ENCODE data around the gene MUC4. TPM values are rescaled to one million over a fixed set of nuclear protein-coding genes. Genes with fewer than 3 reads are reported as not detected.
"Not testable (repeated sequence)": the region's sequence is repeated elsewhere in the genome, so short reads cannot be mapped to it uniquely, and the experiment has no call there.

Gene MUC4
- total RNA-seq, 1 donor from 2014 or later: 1.7 TPM

- no peak for DNase-seq (ENCODE audit: low spot score)
Measured at GRCh38 chr3:195717416-195717815, 94.3 kb downstream of the MUC4 start.

DNA sequence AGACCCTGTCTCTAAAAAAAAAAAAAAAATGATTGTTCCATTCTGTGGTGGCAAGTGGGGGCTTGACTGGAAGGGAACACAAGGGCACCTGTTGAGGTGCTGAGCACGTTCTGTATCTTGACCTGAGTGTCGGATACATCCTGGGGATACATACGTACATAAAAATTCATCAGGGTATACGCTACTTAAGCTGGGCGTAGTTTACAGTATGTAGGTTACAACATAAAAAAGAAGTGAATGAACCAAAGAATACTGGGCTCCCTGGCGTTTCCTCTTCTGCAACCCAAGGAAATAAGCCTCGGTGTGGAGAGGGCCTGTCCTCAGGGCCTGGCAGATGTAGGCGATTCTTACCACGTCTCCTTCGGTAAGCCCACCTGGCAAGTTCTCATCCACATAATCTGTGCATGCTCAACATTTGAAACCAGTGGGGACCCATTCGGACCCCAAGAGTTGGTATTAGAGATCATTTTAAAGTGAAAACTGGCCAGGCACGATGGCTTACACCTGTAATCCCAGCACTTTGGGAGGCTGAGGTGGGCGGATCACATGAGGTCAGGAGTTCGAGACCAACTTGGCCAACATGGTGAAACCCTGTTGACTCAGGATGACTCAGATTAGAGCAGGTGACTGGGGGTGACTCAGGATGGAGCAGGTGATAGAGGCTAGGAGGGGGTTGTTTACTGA lies 96.0 kb downstream of the MUC4 start:
- DNase-seq (ENCODE audit: low spot score): no peak

DNA sequence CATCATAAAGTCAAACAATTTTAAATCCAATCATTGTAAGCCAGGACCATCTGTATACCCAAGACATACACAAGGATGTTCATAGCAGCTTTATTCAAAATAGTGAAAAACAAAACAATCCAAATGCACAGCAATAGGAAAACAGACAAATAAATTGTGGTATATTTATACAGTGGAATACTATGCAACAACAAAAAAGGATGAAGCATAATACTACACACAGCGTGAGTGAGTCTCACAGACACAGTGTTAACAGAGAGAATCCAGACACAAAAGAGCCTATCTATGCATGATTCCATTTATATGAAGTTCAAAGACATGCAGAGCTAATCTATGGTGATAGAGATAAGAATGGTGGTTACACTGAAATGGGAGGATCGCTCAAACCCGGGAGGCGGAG lies 96.6 kb downstream of the MUC4 start:
- no peak for DNase-seq (ENCODE audit: low spot score)

GRCh38 chr3:195714380-195715011 lies 97.2 kb downstream of the MUC4 start:
- no peak for DNase-seq (ENCODE audit: low spot score)

DNA sequence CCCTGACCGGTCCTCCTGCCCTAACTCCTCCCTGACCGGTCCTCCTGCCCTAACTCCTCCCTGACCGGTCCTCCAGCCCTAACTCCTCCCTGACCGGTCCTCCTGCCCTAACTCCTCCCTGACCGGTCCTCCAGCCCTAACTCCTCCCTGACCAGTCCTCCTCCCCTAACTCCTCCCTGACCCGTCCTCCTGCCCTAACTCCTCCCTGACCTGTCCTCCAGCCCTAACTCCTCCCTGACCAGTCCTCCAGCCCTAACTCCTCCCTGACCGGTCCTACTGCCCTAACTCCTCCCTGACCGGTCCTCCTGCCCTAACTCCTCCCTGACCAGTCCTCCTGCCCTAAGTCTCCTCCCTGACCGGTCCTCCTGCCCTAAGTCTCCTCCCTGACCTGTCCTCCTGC lies 98.6 kb downstream of the MUC4 start:
- DNase-seq (ENCODE audit: low spot score): not testable (repeated sequence)

DNA sequence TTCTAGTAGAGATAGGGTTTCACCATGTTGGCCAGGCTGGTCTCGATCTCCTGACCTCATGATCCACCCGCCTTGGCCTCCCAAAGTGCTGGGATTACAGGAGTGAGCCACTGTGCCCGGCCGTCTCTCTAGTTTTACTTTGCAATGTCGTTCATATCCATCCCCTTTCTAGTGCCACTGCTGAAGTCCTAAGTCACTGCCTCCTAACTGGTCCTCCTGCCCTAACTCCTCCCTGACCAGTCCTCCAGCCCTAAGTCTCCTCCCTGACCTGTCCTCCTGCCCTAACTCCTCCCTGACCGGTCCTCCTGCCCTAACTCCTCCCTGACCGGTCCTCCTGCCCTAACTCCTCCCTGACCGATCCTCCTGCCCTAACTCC lies 99.2 kb downstream of the MUC4 start:
- DNase-seq (ENCODE audit: low spot score): not testable (repeated sequence)

GRCh38 chr3:195711813-195712534 lies 99.8 kb downstream of the MUC4 start:
- no peak for DNase-seq (ENCODE audit: low spot score)

GRCh38 chr3:195711091-195711812 lies 100.5 kb downstream of the MUC4 start:
- not testable (repeated sequence) for DNase-seq (ENCODE audit: low spot score)

GRCh38 chr3:195710126-195710905 lies 101.4 kb downstream of the MUC4 start:
- DNase-seq (ENCODE audit: low spot score): not testable (repeated sequence)

DNA sequence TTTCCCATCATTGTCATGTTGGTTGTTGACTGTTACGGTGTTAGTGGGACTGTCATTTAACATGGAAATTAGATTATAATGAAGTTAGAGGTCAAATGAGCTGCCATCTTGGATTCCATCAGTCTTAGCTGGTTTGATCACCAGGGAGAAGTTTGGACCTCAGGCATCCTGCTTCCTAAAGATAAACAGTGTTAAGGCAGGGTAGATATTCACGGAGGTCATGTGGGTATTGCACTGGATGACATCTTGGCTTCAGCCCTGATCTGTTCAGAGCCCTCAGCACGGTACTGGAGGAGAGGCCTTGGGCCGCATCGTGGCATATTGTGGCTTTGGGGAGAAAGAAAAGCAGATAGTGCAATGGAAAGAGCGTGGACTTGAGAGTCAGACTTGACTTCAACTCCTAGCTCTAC lies 102.0 kb downstream of the MUC4 start:
- no peak for DNase-seq (ENCODE audit: low spot score)

GRCh38 chr3:195708626-195709481 lies 102.9 kb downstream of the MUC4 start:
- DNase-seq (ENCODE audit: low spot score): no peak

GRCh38 chr3:195708061-195708460 lies 103.7 kb downstream of the MUC4 start:
- DNase-seq (ENCODE audit: low spot score): no peak

- DNase-seq (ENCODE audit: low spot score): no peak
Measured at GRCh38 chr3:195705081-195705991, 106.4 kb downstream of the MUC4 start.

GRCh38 chr3:195704433-195704999 lies 107.2 kb downstream of the MUC4 start:
- DNase-seq (ENCODE audit: low spot score): no peak

DNA sequence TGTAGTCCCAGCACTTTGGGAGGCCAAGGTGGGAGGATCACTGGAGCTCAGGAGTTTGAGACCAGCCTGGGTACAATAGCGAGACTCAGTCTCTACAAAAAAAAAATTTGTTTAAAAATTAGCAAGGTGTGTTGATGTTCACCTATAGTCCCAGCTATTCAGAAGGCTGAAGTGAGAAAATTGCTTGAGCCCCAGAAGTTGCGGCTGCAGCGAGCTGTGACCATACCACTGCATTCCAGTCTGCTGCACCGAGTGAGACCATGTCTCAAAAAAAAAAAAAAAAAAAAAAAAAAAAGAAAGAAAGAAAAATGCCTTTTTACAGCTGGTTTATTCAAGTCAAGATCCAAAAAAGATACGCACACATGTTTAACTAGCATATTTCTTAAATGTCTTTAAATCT lies 108.0 kb downstream of the MUC4 start:
- no peak for DNase-seq (ENCODE audit: low spot score)

- no peak for DNase-seq (ENCODE audit: low spot score)
Measured at GRCh38 chr3:195701042-195701915, 110.5 kb downstream of the MUC4 start.

DNA sequence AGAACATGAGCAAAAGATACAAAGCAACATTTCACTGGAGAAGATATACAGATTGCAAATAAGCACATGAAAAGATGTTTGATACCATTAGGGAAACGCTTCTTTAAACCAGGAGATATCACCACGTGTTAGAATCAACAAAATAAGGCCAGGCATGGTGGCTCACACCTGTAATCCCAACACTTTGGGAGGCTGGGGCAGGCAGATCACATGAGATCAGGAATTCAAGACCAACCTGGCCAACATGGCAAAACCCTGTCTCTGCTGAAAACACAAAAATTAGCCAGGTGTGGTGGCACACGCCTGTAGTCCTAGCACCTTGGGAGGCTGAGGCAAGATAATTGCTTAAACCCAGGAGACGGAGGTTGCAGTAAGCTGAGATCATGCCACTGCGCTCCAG lies 111.4 kb downstream of the MUC4 start:
- DNase-seq (ENCODE audit: low spot score): no peak

DNA sequence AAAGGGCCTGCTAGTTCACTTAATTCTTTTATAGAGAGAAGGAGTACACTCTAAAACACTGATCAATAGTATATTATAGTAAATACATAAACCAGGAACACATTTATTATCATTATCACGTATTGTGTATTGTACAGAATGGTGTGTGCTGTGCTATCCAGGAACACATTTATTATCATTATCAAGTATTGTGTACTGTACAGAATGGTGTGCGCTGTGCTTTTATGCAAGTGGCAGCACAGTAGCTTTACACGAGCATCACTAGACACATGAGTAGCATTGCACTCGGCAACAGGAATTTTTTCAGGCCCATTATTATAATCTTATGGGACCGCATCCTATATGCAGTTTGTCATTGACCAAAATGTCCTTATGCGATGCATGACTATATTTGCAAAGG lies 111.9 kb downstream of the MUC4 start:
- DNase-seq (ENCODE audit: low spot score): no peak
